Panc1 (cell line): ENCODE measurements around the gene ATG14. TPM values are rescaled to one million over a fixed set of nuclear protein-coding genes. Genes with fewer than 3 reads are reported as not detected.

Source experiments
- ATAC-seq: fragments of 200-7000 bp; cut with Tn5 transposase; 2 replicates; pipeline ENCODE4 v1.9.1; 2020; ENCODE audit warnings: mild to moderate bottlenecking, moderate library complexity
- BruUV-seq: library from RNA; stranded (reverse); fragments of 400-500 nt; replicated peaks from 2 replicates; lab custom pipeline; 2021; lab: Mats Ljungman, UMichigan
- CTCF ChIA-PET: fragments of 300-600 bp; sonication (Branson Sonifier 250); formaldehyde crosslinking; loops from one replicate; lab custom pipeline; 2022; ENCODE audit warnings: antibody characterized with exemption; lab: Charles Lee
- POLR2A ChIA-PET: fragments of 300-600 bp; sonication (Branson Sonifier 250); formaldehyde crosslinking; loops from one replicate; lab custom pipeline; 2022; ENCODE audit warnings: antibody characterized with exemption; lab: Charles Lee
- DNase-seq: peaks from one replicate; pipeline ENCODE4 v3.0.0-alpha.2; 2010; ENCODE audit warnings: low read depth, low spot score
- H3K27ac ChIP-seq: 2 replicates; pipeline ENCODE4 v1.5.1; 2011; ENCODE audit warnings: mild to moderate bottlenecking, low read length, inconsistent platforms
- H3K27me3 ChIP-seq: fragments of 200-500 bp; sonication (Bioruptor generic); 2 replicates; pipeline ENCODE4 v1.6.0; 2014; ENCODE audit warnings: low read length, inconsistent platforms; ENCODE audit not compliant: control insufficient read depth, insufficient read depth
- H3K36me3 ChIP-seq: fragments of 200-500 bp; sonication (Bioruptor generic); 2 replicates; pipeline ENCODE4 v1.5.1; 2014; ENCODE audit warnings: inconsistent platforms, mild to moderate bottlenecking, low read length, moderate library complexity; ENCODE audit not compliant: control insufficient read depth, insufficient read depth
- H3K4me1 ChIP-seq: 2 replicates; pipeline ENCODE4 v1.5.1; 2011; ENCODE audit warnings: inconsistent platforms, mild to moderate bottlenecking, low read length, moderate library complexity; ENCODE audit not compliant: control insufficient read depth, insufficient read depth
- H3K4me3 ChIP-seq, 2 experiments: 2 replicates each; pipeline ENCODE4 v1.5.1; 2011 to 2012; ENCODE audit warnings: low read depth in 2 of 2, low read length in 2 of 2, mild to moderate bottlenecking in 2 of 2, inconsistent platforms in 1 of 2, moderate library complexity in 1 of 2
- H3K9me3 ChIP-seq: fragments of 200-500 bp; sonication (Bioruptor generic); 2 replicates; pipeline ENCODE4 v1.5.1; 2014; ENCODE audit warnings: low read depth, mild to moderate bottlenecking, inconsistent platforms, low read length, moderate library complexity; ENCODE audit not compliant: control insufficient read depth, insufficient read depth
- CTCF ChIP-seq: fragments of 450-650 bp; IDR thresholded peaks from 2 replicates; pipeline ENCODE4 v1.5.1; 2017; ENCODE audit warnings: mild to moderate bottlenecking
- POLR2AphosphoS5 ChIP-seq: IDR thresholded peaks from 2 replicates; pipeline ENCODE4 v1.6.1; 2012; ENCODE audit warnings: mild to moderate bottlenecking, low read depth, low read length, moderate library complexity
- REST ChIP-seq, 2 experiments: IDR thresholded peaks; 2 replicates each; pipeline ENCODE4 v1.6.1; 2011 to 2012; ENCODE audit warnings: low read depth in 2 of 2, control low read depth in 1 of 2, low read length in 1 of 2, mild to moderate bottlenecking in 1 of 2, moderate library complexity in 1 of 2; ENCODE audit not compliant: insufficient read depth in 1 of 2
- SIN3A ChIP-seq: IDR thresholded peaks from 2 replicates; pipeline ENCODE4 v1.6.1; 2012; ENCODE audit warnings: low read depth, mild to moderate bottlenecking, low read length, moderate library complexity, borderline replicate concordance; ENCODE audit not compliant: insufficient read depth
- TCF7L2 ChIP-seq: IDR thresholded peaks from 2 replicates; pipeline ENCODE4 v1.6.1; 2011; ENCODE audit warnings: mild to moderate bottlenecking, low read depth, low read length, inconsistent platforms
- in situ Hi-C: cut with HindIII; loops from 2 replicates; pipeline ENCODE4 v1.10.0; 2016; ENCODE audit warnings: low sequenced_read_pairs, low pct_unique_long_range_greater_than_20kb
- intact Hi-C: fragments of 100-400 bp; cut with micrococcal nuclease; formaldehyde crosslinking; loops from one replicate; pipeline ENCODE4 v1.10.0; 2022; ENCODE audit not compliant: unreplicated experiment
- total RNA-seq: library from RNA; stranded (reverse); gene quantifications from one replicate; pipeline ENCODE4 v1.2.1, GENCODE V29; 2021; ENCODE audit not compliant: unreplicated experiment

ATG14 gene
- total RNA-seq, 1 experiment from 2014 or later: 7.1 TPM

GRCh38 chr14:55329999-55330710 lies 81.5 kb downstream of the ATG14 start:
- ChIA-PET POLR2A (no interaction called here), CTCF (no interaction called here)
- H3K27me3 ChIP-seq: no peaks in the 10 kb centered on the region
- TF ChIP-seq POLR2AphosphoS5 (no peak), CTCF (no peak), REST (IDR thresholded peaks at IDR 0.05; ENCODE audit: insufficient read depth in 1 of 2, low read depth in 2 of 2, low read length in 1 of 2) (no peak), SIN3A (no peak), TCF7L2 (no peak)
- DNase-seq (no peak), ATAC-seq (no peak)
- no peak overlapping the region for H3K4me3 ChIP-seq
- intact Hi-C loops (no loop called here), in situ Hi-C loops (no loop called here)
- H3K36me3 ChIP-seq: no peaks in the 10 kb centered on the region
- H3K4me1 ChIP-seq: peaks cover 28% of the 10 kb centered on the region
- H3K27ac ChIP-seq: no peak overlapping the region
- BruUV-seq: no TSS peak
- H3K9me3 ChIP-seq: no peaks in the 10 kb centered on the region

DNA sequence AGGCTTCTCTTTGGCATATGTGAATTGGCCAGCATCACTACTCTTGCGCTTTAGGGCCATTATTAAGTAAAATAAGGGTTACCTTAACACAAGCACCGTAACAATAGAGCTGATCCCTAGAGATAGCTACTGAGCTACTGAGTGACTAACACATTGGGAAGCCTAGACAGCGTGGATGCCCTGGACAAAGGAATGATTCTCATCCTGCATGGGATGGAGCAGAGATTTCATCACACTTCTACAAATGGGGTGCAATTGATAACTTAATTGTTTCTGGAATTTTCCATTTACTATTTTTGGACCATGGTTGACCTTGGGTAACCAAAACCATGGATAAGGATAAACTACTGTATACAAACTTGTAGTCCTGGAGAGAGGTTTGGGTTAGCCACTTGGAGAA lies 83.3 kb downstream of the ATG14 start:
- POLR2A ChIA-PET: no interaction called here
- Histone ChIP-seq H3K4me1 (peaks cover 14% of the 10 kb centered on the region; the same call in 1 of the 2 replicates), H3K36me3 (no peaks in the 10 kb centered on the region), H3K9me3 (no peaks in the 10 kb centered on the region), H3K4me3 (no peak overlapping the region), H3K27me3 (no peaks in the 10 kb centered on the region), H3K27ac (no peak overlapping the region)
- in situ Hi-C loops: no loop called here
- ATAC-seq: no peak
- TF ChIP-seq POLR2AphosphoS5: no peak
- no peak for TF ChIP-seq CTCF
- TF ChIP-seq TCF7L2: no peak
- no peak for TF ChIP-seq SIN3A
- no peak for TF ChIP-seq REST (IDR thresholded peaks at IDR 0.05; ENCODE audit: insufficient read depth in 1 of 2, low read depth in 2 of 2, low read length in 1 of 2)
- no TSS peak for BruUV-seq
- CTCF ChIA-PET: no interaction called here
- intact Hi-C loops: no loop called here
- no peak for DNase-seq
